Heart left ventricle (tissue), 16 donors: Measurements from ENCODE around the gene MUC2. TPM values are rescaled to one million over a fixed set of nuclear protein-coding genes. Genes with fewer than 3 reads are reported as not detected.

Source experiments
- ATAC-seq, 4 donors: fragments of 200-7000 bp; cut with Tn5 transposase; one replicate each; pipeline ENCODE4 v1.9.1; 2020 to 2022; ENCODE audit warnings: moderate library complexity in 4 of 4, mild to moderate bottlenecking in 3 of 4, moderate number of reproducible peaks in 1 of 4
- DNase-seq, 5 donors: peaks; one replicate each; pipeline ENCODE4 v3.0.0-alpha.2; 2020
- H3K27ac ChIP-seq, 12 donors: fragments of 200-600 bp; sonication (generic) in 4 of 12; one replicate each; pipeline versions ENCODE4 v1.5.0 to v1.8.0; 2016 to 2022; ENCODE audit warnings: mild to moderate bottlenecking in 2 of 12
- H3K27me3 ChIP-seq, 9 donors: fragments of 200-600 bp; sonication (generic) in 2 of 9; one replicate each; pipeline versions ENCODE4 v1.5.1 to v1.8.0; 2016 to 2022; ENCODE audit warnings: mild to moderate bottlenecking in 3 of 9
- H3K36me3 ChIP-seq, 9 donors: fragments of 200-600 bp; sonication (generic) in 2 of 9; one replicate each; pipeline versions ENCODE4 v1.5.0 to v1.8.0; 2018 to 2022; ENCODE audit warnings: mild to moderate bottlenecking in 2 of 9
- H3K4me1 ChIP-seq, 12 donors: fragments of 200-600 bp; sonication (generic) in 4 of 12; one replicate each; pipeline versions ENCODE4 v1.5.0 to v1.8.0; 2016 to 2022; ENCODE audit warnings: mild to moderate bottlenecking in 3 of 12
- H3K4me3 ChIP-seq, 12 donors: fragments of 200-600 bp; sonication (generic) in 4 of 12; one replicate each; pipeline versions ENCODE4 v1.5.0 to v1.8.0; 2017 to 2022; ENCODE audit warnings: mild to moderate bottlenecking in 9 of 12, moderate library complexity in 4 of 12
- H3K9me3 ChIP-seq, 12 donors: fragments of 200-600 bp; sonication (generic) in 4 of 12; one replicate each; pipeline versions ENCODE4 v1.5.0 to v1.8.0; 2016 to 2022; ENCODE audit warnings: mild to moderate bottlenecking in 1 of 12
- CTCF ChIP-seq, 12 donors: fragments of 200-600 bp; sonication (generic) in 4 of 12; IDR thresholded peaks; one replicate each; pipeline versions ENCODE4 v1.5.0 to v1.8.0; 2018 to 2022; ENCODE audit warnings: antibody characterized with exemption in 12 of 12, mild to moderate bottlenecking in 5 of 12
- POLR2A ChIP-seq, 2 donors: fragments of 450-650 bp; IDR thresholded peaks; one replicate each; pipeline ENCODE4 v1.6.1; 2017; ENCODE audit warnings: antibody characterized with exemption in 2 of 2, mild to moderate bottlenecking in 2 of 2, moderate library complexity in 2 of 2
- WGBS, 4 donors: extraction: QIAGEN DNeasy Blood & Tissue Kit in 2 of 4; methylation state at CpG; one replicate each; pipeline versions ENCODE4 v1.1.5 to v1.1.7; 2013 to 2018; 5-methylcytosine and 5-hydroxymethylcytosine counted together
- intact Hi-C, 10 donors: fragments of 100-400 bp; cut with DNase I; formaldehyde crosslinking; loops; one replicate each; pipeline versions ENCODE4 v1.11.1 to v1.14.2; 2022
- polyA plus RNA-seq, 2 donors: library from polyadenylated mRNA; stranded (reverse); fragments of 200-250 nt; gene quantifications; one replicate each; pipeline ENCODE4 v1.2.3, GENCODE V29; 2013
- total RNA-seq, 9 donors: library from RNA; depleted of rRNA in 2 of 9; stranded (reverse); fragments of >200 nt in 2 of 9; fragmentation: NEBNext Ultra II Directional in 3 of 9; extraction: Animal tissue kit (Norgen Biotek cat#: 25700) in 3 of 9; gene quantifications; one replicate each; pipeline versions ENCODE4 v1.1.0 to v1.2.4, GENCODE V29; 2016 to 2023
- donor health status: ischemic (EF 13 %, LVEDD 7.1; RV severe dilation, severe dysfunction).
- donor health status: healthy with polysubstance abuse.
- donor health status: DM: no; HTN: yes; CAD: no.
- donor health status: DM: no; HTN: no; CAD: no.
- donor health status: ischemic (EF 25% LVEDD 6.9; RV normal size, moderate dysfunction).
- donor health status: ischemic (EF 25% LVEDD 5.7; RV mildly dilated, moderate dysfunction).
- donor health status: healthy.
- donor health status: DM: yes; HTN: yes; CAD: no.
- donor health status: ischemic (EF 35%, LVEDD 5.7; RV mildly dilated, moderate dysfunction).
- donor health status: nonischemic (EF 11% LVEDD 7.7; RV severe dilation, severe dysfunction).
- donor health status: DM: yes; HTN: yes; CAD: no.
- donor health status: PGD.
- donor health status: ischemic (EF 29% LVEDD 5.4; RV normal size, mild dysfunction).
- donor health status: nonischemic (EF 23%, LVEDD 6.1; RV moderate dilation, normal function).

The MUC2 gene
- total and polyA plus RNA-seq, 11 donors = 0.01 to 0.07 TPM; not detected in 9

GRCh38 chr11:1081601-1082311 is 7.1 kb downstream of the MUC2 start:
- H3K9me3 ChIP-seq = no peaks in the 10 kb centered on the region
- ATAC-seq (no peak), DNase-seq (peak in 1 of 5 donors; percentile 59)
- WGBS, 4 donors = 75 to 88% (median 84%) methylated on average over 16 to 33 of the region's 33 CpGs
- H3K4me3 ChIP-seq = no peak overlapping the region
- no peak for TF ChIP-seq POLR2A (IDR thresholded peaks at IDR 0.05)
- no peak for TF ChIP-seq CTCF (IDR thresholded peaks at IDR 0.05)
- H3K36me3 ChIP-seq = no peaks in the 10 kb centered on the region
- intact Hi-C loops = no loop called here
- no peaks in the 10 kb centered on the region for H3K27me3 ChIP-seq
- no peak overlapping the region for H3K27ac ChIP-seq
- H3K4me1 ChIP-seq = no peaks in the 10 kb centered on the region

- DNase-seq (peak in 3 of 5 donors; percentile 3 to 65 (median 21)), ATAC-seq (no peak)
- Histone ChIP-seq H3K27me3 (no peaks in the 10 kb centered on the region), H3K27ac (no peak overlapping the region), H3K9me3 (no peaks in the 10 kb centered on the region), H3K36me3 (no peaks in the 10 kb centered on the region), H3K4me1 (no peaks in the 10 kb centered on the region), H3K4me3 (no peak overlapping the region)
- WGBS, 4 donors = 83 to 94% (median 87%) methylated on average over 9 to 14 of the region's 14 CpGs; no CpG with 5 or more reads in 1 of the 4 donors
- TF ChIP-seq POLR2A (IDR thresholded peaks at IDR 0.05) (no peak), CTCF (IDR thresholded peaks at IDR 0.05) (no peak)
- intact Hi-C loops = no loop called here
These were observed 7.7 kb downstream of the MUC2 start for GRCh38 chr11:1082346-1082727.

- DNase-seq (peak in 4 of 5 donors; percentile 3 to 63 (median 18)), ATAC-seq (no peak)
- no peak overlapping the region for H3K4me3 ChIP-seq
- H3K4me1 ChIP-seq = no peaks in the 10 kb centered on the region
- H3K36me3 ChIP-seq = no peaks in the 10 kb centered on the region
- H3K27ac ChIP-seq = no peak overlapping the region
- no peaks in the 10 kb centered on the region for H3K27me3 ChIP-seq
- H3K9me3 ChIP-seq = no peaks in the 10 kb centered on the region
- WGBS, 4 donors = 76 to 87% (median 82%) methylated on average over 15 to 33 of the region's 33 CpGs
- intact Hi-C loops = no loop called here
- TF ChIP-seq CTCF (IDR thresholded peaks at IDR 0.05) = no peak
- no peak for TF ChIP-seq POLR2A (IDR thresholded peaks at IDR 0.05)
These were observed 8.3 kb downstream of the MUC2 start for GRCh38 chr11:1082728-1083620.
